Measurements from ENCODE around the gene EYA2.

Gene EYA2

GRCh38 chr20:47080365-47080764 is 185.7 kb downstream of the EYA2 start:
- DNase-seq = no peak

- DNase-seq = no peak
These were observed 191.7 kb downstream of the EYA2 start for GRCh38 chr20:47086316-47086715.

DNA sequence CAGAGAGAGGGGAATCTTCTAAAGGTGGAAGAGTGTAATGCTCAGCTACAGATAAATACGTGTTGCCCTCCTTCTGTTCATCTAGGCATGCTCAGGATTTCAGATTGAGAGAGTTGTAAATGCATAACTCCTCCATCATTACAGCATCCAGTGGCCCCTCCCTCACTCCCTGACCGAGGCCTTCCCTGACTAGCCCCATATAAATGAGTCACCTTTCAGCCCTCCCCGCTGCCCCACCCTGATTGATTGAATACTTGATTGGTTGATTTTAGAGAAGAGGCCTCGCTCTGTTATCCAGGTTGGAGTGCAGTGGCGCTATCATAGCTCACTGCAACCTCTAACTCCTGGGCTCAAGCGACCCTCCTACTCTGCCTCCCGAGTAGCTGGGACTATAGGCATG is 193.7 kb downstream of the EYA2 start:
- no peak for DNase-seq

GRCh38 chr20:47089151-47089550 is 194.5 kb downstream of the EYA2 start:
- DNase-seq = no peak

DNA sequence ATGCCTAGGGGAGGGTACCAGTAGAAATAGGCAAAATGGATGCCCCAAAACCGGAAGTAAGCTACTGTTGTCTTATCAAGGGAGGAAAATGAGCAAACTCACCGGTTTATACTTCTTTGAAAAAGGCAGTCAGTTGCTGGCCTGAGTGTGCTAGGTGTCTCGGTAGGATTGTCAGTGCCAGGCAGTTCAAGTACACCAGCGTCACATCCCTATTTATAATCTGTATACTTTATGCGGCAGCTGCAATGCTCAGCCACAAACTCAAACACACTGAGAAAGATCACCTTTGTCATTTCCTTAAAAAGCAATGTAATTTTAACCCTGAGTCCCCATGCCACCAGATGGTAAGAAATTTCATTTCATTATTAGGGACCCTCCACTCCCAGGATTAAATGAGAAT is 196.2 kb downstream of the EYA2 start:
- DNase-seq = no peak

- no peak for DNase-seq
These were observed 198.8 kb downstream of the EYA2 start for GRCh38 chr20:47093320-47093966.

DNA sequence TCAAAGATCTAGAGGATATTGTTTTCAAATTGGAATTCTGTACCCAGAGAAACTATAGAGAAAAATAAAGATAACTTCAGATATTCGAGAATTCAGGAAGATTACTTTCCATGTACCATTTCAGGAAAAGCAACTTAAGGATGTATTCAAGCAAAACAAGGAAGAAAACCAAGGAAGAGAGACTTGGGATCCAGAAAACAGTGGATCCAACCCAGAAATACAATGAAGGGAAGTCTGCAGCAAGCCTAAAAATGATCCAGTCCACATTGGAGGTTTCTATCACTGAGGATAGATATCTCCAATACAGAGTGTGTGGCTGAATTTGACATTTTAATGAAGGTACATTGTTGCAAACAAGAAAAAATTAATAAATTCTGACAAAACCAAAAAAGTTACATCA is 201.0 kb downstream of the EYA2 start:
- no peak for DNase-seq

- DNase-seq = no peak
These were observed 203.3 kb downstream of the EYA2 start for GRCh38 chr20:47097691-47098622.

DNA sequence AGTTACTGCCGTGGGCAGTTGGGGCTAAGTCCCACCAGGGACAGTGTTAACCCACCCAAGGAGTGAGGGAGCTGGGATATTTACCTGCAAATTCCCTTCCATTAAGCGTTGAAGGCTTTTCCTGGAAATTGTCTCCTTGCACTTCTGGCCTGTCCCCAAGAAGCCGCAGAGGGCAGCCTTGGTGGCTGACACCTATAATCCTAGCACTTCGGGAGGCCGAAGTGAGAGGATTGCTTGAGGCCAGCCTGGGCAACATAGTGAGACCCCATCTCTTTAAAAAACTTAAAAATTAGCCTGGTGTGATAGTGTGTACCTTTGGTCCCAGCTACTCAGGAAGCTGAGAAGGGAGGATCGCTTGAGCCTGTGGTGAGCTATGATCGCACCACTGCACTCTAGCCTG is 204.4 kb downstream of the EYA2 start:
- no peak for DNase-seq

DNA sequence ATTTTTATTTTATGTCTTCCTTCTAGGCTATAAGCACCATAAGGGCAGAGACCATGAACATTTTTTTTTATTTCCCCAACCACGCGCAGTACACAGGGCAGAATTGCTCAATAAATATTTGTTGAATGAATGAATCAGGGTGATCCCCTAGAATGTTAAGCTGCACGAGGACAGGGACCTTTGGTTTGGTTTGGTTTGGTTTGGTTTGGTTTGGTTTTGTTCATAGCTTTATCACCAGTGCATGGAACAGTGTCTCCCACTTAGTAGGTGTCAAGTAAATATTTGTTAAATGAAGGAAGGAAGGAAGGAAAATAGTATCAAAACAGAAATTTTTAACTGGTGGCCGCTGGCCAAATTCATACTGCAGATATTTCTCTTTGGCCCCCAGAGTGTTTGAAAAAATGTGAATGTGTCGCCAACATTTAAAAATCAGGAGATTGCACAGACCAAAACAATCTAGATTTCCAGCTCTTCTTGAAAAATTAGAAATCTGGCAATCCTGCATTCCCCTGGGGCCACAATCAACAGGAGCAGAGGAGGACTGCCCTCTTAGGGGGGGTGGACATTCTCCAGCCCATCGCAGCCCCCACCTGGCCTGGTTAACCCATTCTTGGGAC is 205.3 kb downstream of the EYA2 start:
- DNase-seq = no peak

DNA sequence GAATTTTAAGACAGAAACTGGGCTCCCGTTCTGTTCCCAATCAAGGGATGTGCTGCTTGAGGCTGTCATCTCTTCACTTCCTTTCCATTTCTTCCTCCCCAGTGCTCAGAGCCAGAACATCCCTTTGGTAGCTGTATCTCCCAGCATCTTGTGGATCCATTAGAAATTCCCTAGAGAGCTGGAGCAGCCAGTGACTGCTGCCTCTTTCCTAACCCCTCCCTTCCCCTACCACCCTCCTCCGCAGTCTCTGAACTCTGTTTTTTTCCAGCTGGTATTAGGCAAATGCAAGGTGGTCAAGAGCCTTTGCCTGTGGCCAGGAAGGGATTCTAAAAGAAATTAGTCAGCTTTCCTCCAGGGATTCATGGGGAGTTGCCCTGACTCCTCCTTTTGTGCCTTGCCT is 208.0 kb downstream of the EYA2 start:
- no peak for DNase-seq

GRCh38 chr20:47106786-47107185 is 212.1 kb downstream of the EYA2 start:
- no peak for DNase-seq

GRCh38 chr20:47108994-47109393 is 214.4 kb downstream of the EYA2 start:
- no peak for DNase-seq

- no peak for DNase-seq
These were observed 216.2 kb downstream of the EYA2 start for GRCh38 chr20:47110819-47111218.

GRCh38 chr20:47111576-47111975 is 216.9 kb downstream of the EYA2 start:
- DNase-seq = no peak

GRCh38 chr20:47113362-47114109 is 218.9 kb downstream of the EYA2 start:
- DNase-seq = no peak

GRCh38 chr20:47115694-47116093 is 221.1 kb downstream of the EYA2 start:
- no peak for DNase-seq

GRCh38 chr20:47117371-47117770 is 222.7 kb downstream of the EYA2 start:
- DNase-seq = no peak

DNA sequence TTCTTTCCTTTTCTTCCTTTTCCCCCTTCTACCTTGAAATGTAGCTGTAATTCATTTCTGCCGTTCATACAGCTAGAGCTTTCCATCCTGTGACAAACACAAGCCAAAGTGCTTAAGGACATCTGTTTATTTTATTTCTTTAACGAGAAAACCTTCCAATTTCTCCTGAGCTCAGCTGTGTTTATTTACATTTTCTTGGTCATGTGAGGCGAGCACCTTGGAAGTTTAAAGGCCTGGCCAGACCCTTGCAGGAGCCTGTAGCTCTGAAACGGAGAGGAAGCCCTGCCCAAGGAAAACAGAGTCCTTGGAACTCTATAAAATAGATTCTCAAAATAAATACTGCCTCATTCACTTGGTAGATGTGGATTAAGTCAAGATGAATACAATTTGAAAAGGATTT is 223.1 kb downstream of the EYA2 start:
- DNase-seq = no peak

DNA sequence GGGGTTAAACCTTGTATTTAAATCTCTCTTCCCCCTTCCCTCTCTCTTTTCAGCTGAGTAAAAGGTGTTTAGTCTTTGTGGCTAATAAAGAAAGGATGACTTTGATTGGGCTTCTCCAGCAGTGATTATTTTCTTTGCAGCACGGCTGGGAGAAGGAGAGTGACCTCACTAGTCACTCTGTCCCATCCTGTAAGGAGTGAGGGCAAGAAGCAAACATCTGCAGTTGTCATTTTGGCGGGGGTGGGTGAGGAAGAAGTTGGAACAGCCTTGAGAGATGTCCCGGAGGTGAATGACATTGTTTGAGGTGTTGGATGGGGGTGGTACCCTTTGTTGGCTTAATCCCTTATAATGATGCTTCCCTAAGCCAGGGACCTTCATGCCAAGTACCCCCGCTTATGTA is 223.6 kb downstream of the EYA2 start:
- no peak for DNase-seq

- no peak for DNase-seq
These were observed 224.0 kb downstream of the EYA2 start for GRCh38 chr20:47118641-47119040.

- no peak for DNase-seq
These were observed 225.8 kb downstream of the EYA2 start for GRCh38 chr20:47120346-47120936.

DNA sequence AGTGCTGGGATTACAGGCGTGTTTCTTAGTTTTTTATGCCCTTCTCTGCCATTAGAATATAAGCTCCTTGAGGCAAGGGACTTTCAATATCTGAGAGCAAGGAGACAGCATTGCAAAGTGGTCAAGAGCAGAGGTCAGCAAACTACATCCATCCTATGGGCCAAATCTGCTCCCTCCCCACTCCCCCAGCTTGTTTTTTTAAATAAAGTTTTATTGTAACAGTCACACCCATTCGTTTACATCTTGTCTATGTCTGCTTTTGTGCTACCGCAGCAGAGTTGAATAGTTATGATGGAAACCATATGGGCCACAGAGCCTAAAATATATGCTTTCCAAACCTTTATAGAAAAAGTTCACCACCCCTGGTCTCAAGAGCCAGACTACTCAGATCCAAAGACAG is 227.9 kb downstream of the EYA2 start:
- no peak for DNase-seq

All from SW 1271 (cell line).